ENCODE measurements around the gene ZFYVE28.

DNA sequence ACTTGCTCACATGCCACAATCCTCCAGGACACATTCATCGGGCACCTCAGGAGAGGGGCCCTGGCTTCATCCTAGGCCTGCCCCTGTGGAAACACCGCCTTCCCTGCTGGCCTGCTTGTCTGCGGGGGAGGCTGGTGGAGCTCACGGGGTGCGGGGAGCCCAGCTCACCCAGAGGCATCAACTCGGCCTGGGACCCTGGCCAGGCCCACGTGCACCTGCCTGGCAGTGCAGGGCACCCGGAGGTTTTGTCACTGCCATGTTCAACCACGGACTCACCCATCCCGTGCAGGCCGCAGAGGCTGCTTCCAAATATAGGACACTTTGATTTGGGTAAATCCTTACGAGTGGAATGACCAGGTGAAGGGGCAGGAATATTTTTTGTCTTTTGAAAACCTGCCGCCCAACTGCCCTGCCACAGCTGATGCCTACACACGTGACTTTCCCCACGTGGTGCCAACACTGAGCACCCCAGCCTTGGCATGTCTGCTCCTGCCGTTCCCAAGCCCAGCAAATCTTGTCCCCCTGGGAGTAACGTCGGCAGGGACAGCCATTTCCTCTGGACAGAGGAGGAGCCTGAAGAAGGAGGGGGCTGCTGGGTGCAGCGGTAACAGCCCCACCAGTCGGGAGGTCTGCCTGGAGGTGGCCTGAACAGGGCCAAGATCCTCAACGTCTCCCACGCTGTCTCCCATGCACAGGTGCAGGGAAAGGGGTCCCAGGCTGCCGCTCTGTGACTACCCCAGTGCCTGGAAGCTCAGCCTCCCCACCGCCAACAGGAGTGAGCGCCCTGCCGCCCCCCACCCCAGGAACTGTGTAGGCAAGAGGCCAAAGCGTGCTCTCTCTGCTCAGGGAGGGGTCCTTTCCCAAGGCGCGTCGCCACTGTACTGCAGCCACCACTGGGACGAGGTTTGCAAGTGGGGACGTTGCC lies 165.0 kb downstream of the ZFYVE28 start:
- TF ChIP-seq, protein P1, sequence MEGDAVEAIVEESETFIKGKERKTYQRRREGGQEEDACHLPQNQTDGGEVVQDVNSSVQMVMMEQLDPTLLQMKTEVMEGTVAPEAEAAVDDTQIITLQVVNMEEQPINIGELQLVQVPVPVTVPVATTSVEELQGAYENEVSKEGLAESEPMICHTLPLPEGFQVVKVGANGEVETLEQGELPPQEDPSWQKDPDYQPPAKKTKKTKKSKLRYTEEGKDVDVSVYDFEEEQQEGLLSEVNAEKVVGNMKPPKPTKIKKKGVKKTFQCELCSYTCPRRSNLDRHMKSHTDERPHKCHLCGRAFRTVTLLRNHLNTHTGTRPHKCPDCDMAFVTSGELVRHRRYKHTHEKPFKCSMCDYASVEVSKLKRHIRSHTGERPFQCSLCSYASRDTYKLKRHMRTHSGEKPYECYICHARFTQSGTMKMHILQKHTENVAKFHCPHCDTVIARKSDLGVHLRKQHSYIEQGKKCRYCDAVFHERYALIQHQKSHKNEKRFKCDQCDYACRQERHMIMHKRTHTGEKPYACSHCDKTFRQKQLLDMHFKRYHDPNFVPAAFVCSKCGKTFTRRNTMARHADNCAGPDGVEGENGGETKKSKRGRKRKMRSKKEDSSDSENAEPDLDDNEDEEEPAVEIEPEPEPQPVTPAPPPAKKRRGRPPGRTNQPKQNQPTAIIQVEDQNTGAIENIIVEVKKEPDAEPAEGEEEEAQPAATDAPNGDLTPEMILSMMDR (IDR thresholded peaks at IDR 0.05): no peak
- no peak for TF ChIP-seq POLR2AphosphoS5 (IDR thresholded peaks at IDR 0.05)
- no peak for TF ChIP-seq POLR2A (IDR thresholded peaks at IDR 0.05)
